ENCODE data around the gene MLEC.

MLEC gene

GRCh38 chr12:120738252-120739030, 51.5 kb downstream of the MLEC start:
- peaks cover 5 to 22% (median 15%) of the 10 kb centered on the region in 5 donors for H3K4me1 ChIP-seq (ENCODE audit: control insufficient read depth in 5 of 5, insufficient read depth in 5 of 5, low read length in 5 of 5)
- H3K27me3 ChIP-seq (ENCODE audit: control insufficient read depth in 5 of 5, insufficient read depth in 4 of 5, low read length in 5 of 5) = no peaks in the 10 kb centered on the region
- peak overlapping the region in 1 of 5 donors; percentile 25 for H3K9ac ChIP-seq (ENCODE audit: low read length in 5 of 5)
- no peaks in the 10 kb centered on the region for H3K9me3 ChIP-seq (ENCODE audit: control insufficient read depth in 5 of 5, low read length in 5 of 5)
- no peak overlapping the region for H3K4me3 ChIP-seq (ENCODE audit: low read depth in 1 of 5, low read length in 5 of 5)
- peaks cover 0 to 49% (median 32%) of the 10 kb centered on the region in 5 donors for H3K36me3 ChIP-seq (ENCODE audit: control insufficient read depth in 5 of 5, insufficient read depth in 5 of 5, low read length in 5 of 5)
- no peak overlapping the region for H3K27ac ChIP-seq (ENCODE audit: low read depth, low read length)

- no peaks in the 10 kb centered on the region for H3K27me3 ChIP-seq (ENCODE audit: control insufficient read depth in 5 of 5, insufficient read depth in 4 of 5, low read length in 5 of 5)
- no peaks in the 10 kb centered on the region for H3K9me3 ChIP-seq (ENCODE audit: control insufficient read depth in 5 of 5, low read length in 5 of 5)
- H3K27ac ChIP-seq (ENCODE audit: low read depth, low read length) = no peak overlapping the region
- H3K4me3 ChIP-seq (ENCODE audit: low read depth in 1 of 5, low read length in 5 of 5) = no peak overlapping the region
- peaks cover 0 to 45% (median 31%) of the 10 kb centered on the region in 5 donors for H3K36me3 ChIP-seq (ENCODE audit: control insufficient read depth in 5 of 5, insufficient read depth in 5 of 5, low read length in 5 of 5)
- peaks cover under 1 to 16% (median 11%) of the 10 kb centered on the region in 5 donors for H3K4me1 ChIP-seq (ENCODE audit: control insufficient read depth in 5 of 5, insufficient read depth in 5 of 5, low read length in 5 of 5)
- peak overlapping the region in 1 of 5 donors; percentile 29 for H3K9ac ChIP-seq (ENCODE audit: low read length in 5 of 5)
Observed at GRCh38 chr12:120739031-120739762, 52.2 kb downstream of the MLEC start.

- H3K4me1 ChIP-seq (ENCODE audit: control insufficient read depth in 5 of 5, insufficient read depth in 5 of 5, low read length in 5 of 5) = peaks cover 0 to 13% (median 8%) of the 10 kb centered on the region in 5 donors
- H3K9me3 ChIP-seq (ENCODE audit: control insufficient read depth in 5 of 5, low read length in 5 of 5) = no peaks in the 10 kb centered on the region
- H3K36me3 ChIP-seq (ENCODE audit: control insufficient read depth in 5 of 5, insufficient read depth in 5 of 5, low read length in 5 of 5) = peaks cover 0 to 44% (median 28%) of the 10 kb centered on the region in 5 donors
- no peak overlapping the region for H3K27ac ChIP-seq (ENCODE audit: low read depth, low read length)
- H3K4me3 ChIP-seq (ENCODE audit: low read depth in 1 of 5, low read length in 5 of 5) = no peak overlapping the region
- H3K9ac ChIP-seq (ENCODE audit: low read length in 5 of 5) = peak overlapping the region in 1 of 5 donors; percentile 29
- H3K27me3 ChIP-seq (ENCODE audit: control insufficient read depth in 5 of 5, insufficient read depth in 4 of 5, low read length in 5 of 5) = no peaks in the 10 kb centered on the region
Observed at GRCh38 chr12:120739821-120740613, 53.1 kb downstream of the MLEC start.

GRCh38 chr12:120740871-120741270, 53.9 kb downstream of the MLEC start:
- no peak overlapping the region for H3K4me3 ChIP-seq (ENCODE audit: low read depth in 1 of 5, low read length in 5 of 5)
- no peak overlapping the region for H3K9ac ChIP-seq (ENCODE audit: low read length in 5 of 5)
- no peak overlapping the region for H3K27ac ChIP-seq (ENCODE audit: low read depth, low read length)
- peaks cover 0 to 44% (median 28%) of the 10 kb centered on the region in 5 donors for H3K36me3 ChIP-seq (ENCODE audit: control insufficient read depth in 5 of 5, insufficient read depth in 5 of 5, low read length in 5 of 5)
- no peaks in the 10 kb centered on the region for H3K27me3 ChIP-seq (ENCODE audit: control insufficient read depth in 5 of 5, insufficient read depth in 4 of 5, low read length in 5 of 5)
- no peaks in the 10 kb centered on the region for H3K9me3 ChIP-seq (ENCODE audit: control insufficient read depth in 5 of 5, low read length in 5 of 5)
- H3K4me1 ChIP-seq (ENCODE audit: control insufficient read depth in 5 of 5, insufficient read depth in 5 of 5, low read length in 5 of 5) = peaks cover 0 to 13% (median 8%) of the 10 kb centered on the region in 5 donors

- H3K9me3 ChIP-seq (ENCODE audit: control insufficient read depth in 5 of 5, low read length in 5 of 5) = no peaks in the 10 kb centered on the region
- peaks cover 0 to 13% (median 8%) of the 10 kb centered on the region in 5 donors for H3K4me1 ChIP-seq (ENCODE audit: control insufficient read depth in 5 of 5, insufficient read depth in 5 of 5, low read length in 5 of 5)
- H3K9ac ChIP-seq (ENCODE audit: low read length in 5 of 5) = no peak overlapping the region
- H3K36me3 ChIP-seq (ENCODE audit: control insufficient read depth in 5 of 5, insufficient read depth in 5 of 5, low read length in 5 of 5) = peaks cover 0 to 37% (median 25%) of the 10 kb centered on the region in 5 donors
- H3K27ac ChIP-seq (ENCODE audit: low read depth, low read length) = no peak overlapping the region
- H3K27me3 ChIP-seq (ENCODE audit: control insufficient read depth in 5 of 5, insufficient read depth in 4 of 5, low read length in 5 of 5) = no peaks in the 10 kb centered on the region
- no peak overlapping the region for H3K4me3 ChIP-seq (ENCODE audit: low read depth in 1 of 5, low read length in 5 of 5)
Observed at GRCh38 chr12:120741476-120742421, 54.8 kb downstream of the MLEC start.

- Histone ChIP-seq H3K4me3 (ENCODE audit: low read depth in 1 of 5, low read length in 5 of 5) (no peak overlapping the region), H3K36me3 (ENCODE audit: control insufficient read depth in 5 of 5, insufficient read depth in 5 of 5, low read length in 5 of 5) (peaks cover 0 to 5% (median 0%) of the 10 kb centered on the region in 5 donors), H3K27me3 (ENCODE audit: control insufficient read depth in 5 of 5, insufficient read depth in 4 of 5, low read length in 5 of 5) (no peaks in the 10 kb centered on the region), H3K4me1 (ENCODE audit: control insufficient read depth in 5 of 5, insufficient read depth in 5 of 5, low read length in 5 of 5) (peaks cover 0 to 13% (median 8%) of the 10 kb centered on the region in 5 donors), H3K9me3 (ENCODE audit: control insufficient read depth in 5 of 5, low read length in 5 of 5) (no peaks in the 10 kb centered on the region), H3K9ac (ENCODE audit: low read length in 5 of 5) (no peak overlapping the region), H3K27ac (ENCODE audit: low read depth, low read length) (no peak overlapping the region)
Observed at GRCh38 chr12:120744922-120745493, 58.1 kb downstream of the MLEC start.

GRCh38 chr12:120748242-120748641, 61.3 kb downstream of the MLEC start:
- H3K27ac ChIP-seq (ENCODE audit: low read depth, low read length) = no peak overlapping the region
- H3K9ac ChIP-seq (ENCODE audit: low read length in 5 of 5) = no peak overlapping the region
- H3K9me3 ChIP-seq (ENCODE audit: control insufficient read depth in 5 of 5, low read length in 5 of 5) = no peaks in the 10 kb centered on the region
- no peaks in the 10 kb centered on the region for H3K4me1 ChIP-seq (ENCODE audit: control insufficient read depth in 5 of 5, insufficient read depth in 5 of 5, low read length in 5 of 5)
- no peak overlapping the region for H3K4me3 ChIP-seq (ENCODE audit: low read depth in 1 of 5, low read length in 5 of 5)
- no peaks in the 10 kb centered on the region for H3K36me3 ChIP-seq (ENCODE audit: control insufficient read depth in 5 of 5, insufficient read depth in 5 of 5, low read length in 5 of 5)
- no peaks in the 10 kb centered on the region for H3K27me3 ChIP-seq (ENCODE audit: control insufficient read depth in 5 of 5, insufficient read depth in 4 of 5, low read length in 5 of 5)

- H3K36me3 ChIP-seq (ENCODE audit: control insufficient read depth in 5 of 5, insufficient read depth in 5 of 5, low read length in 5 of 5) = no peaks in the 10 kb centered on the region
- no peaks in the 10 kb centered on the region for H3K27me3 ChIP-seq (ENCODE audit: control insufficient read depth in 5 of 5, insufficient read depth in 4 of 5, low read length in 5 of 5)
- no peak overlapping the region for H3K27ac ChIP-seq (ENCODE audit: low read depth, low read length)
- no peaks in the 10 kb centered on the region for H3K9me3 ChIP-seq (ENCODE audit: control insufficient read depth in 5 of 5, low read length in 5 of 5)
- H3K4me1 ChIP-seq (ENCODE audit: control insufficient read depth in 5 of 5, insufficient read depth in 5 of 5, low read length in 5 of 5) = no peaks in the 10 kb centered on the region
- no peak overlapping the region for H3K9ac ChIP-seq (ENCODE audit: low read length in 5 of 5)
- H3K4me3 ChIP-seq (ENCODE audit: low read depth in 1 of 5, low read length in 5 of 5) = no peak overlapping the region
Observed at GRCh38 chr12:120749256-120749655, 62.3 kb downstream of the MLEC start.

GRCh38 chr12:120750806-120751205, 63.9 kb downstream of the MLEC start:
- no peaks in the 10 kb centered on the region for H3K4me1 ChIP-seq (ENCODE audit: control insufficient read depth in 5 of 5, insufficient read depth in 5 of 5, low read length in 5 of 5)
- H3K36me3 ChIP-seq (ENCODE audit: control insufficient read depth in 5 of 5, insufficient read depth in 5 of 5, low read length in 5 of 5) = no peaks in the 10 kb centered on the region
- no peak overlapping the region for H3K4me3 ChIP-seq (ENCODE audit: low read depth in 1 of 5, low read length in 5 of 5)
- H3K27ac ChIP-seq (ENCODE audit: low read depth, low read length) = no peak overlapping the region
- no peaks in the 10 kb centered on the region for H3K9me3 ChIP-seq (ENCODE audit: control insufficient read depth in 5 of 5, low read length in 5 of 5)
- H3K27me3 ChIP-seq (ENCODE audit: control insufficient read depth in 5 of 5, insufficient read depth in 4 of 5, low read length in 5 of 5) = no peaks in the 10 kb centered on the region
- H3K9ac ChIP-seq (ENCODE audit: low read length in 5 of 5) = no peak overlapping the region
